IPS-20b (cell line): ENCODE data around the gene IDE.
"Not testable (repeated sequence)": the region's sequence is repeated elsewhere in the genome, so short reads cannot be mapped to it uniquely, and the experiment has no call there.

Experiments used
- H3K27ac ChIP-seq: one replicate; pipeline ENCODE4 v1.5.1; 2013; ENCODE audit warnings: low read length
- H3K27me3 ChIP-seq: 2 replicates; pipeline ENCODE4 v1.6.1; 2013; ENCODE audit warnings: mild to moderate bottlenecking, low read length, inconsistent platforms; ENCODE audit not compliant: insufficient read depth
- H3K36me3 ChIP-seq: 2 replicates; pipeline ENCODE4 v1.6.1; 2013; ENCODE audit warnings: low read depth, mild to moderate bottlenecking, inconsistent platforms, low read length, moderate library complexity; ENCODE audit not compliant: insufficient read depth
- H3K4me1 ChIP-seq: 2 replicates; pipeline ENCODE4 v1.6.1; 2013; ENCODE audit warnings: mild to moderate bottlenecking, control low read depth, inconsistent platforms, low read length, moderate library complexity; ENCODE audit not compliant: insufficient read depth
- H3K4me3 ChIP-seq: 2 replicates; pipeline ENCODE4 v1.5.1; 2013; ENCODE audit warnings: mild to moderate bottlenecking, low read length, inconsistent platforms
- H3K9ac ChIP-seq: 2 replicates; pipeline ENCODE4 v1.6.1; 2013; ENCODE audit warnings: low read depth, mild to moderate bottlenecking, inconsistent platforms, low read length, moderate library complexity
- H3K9me3 ChIP-seq: 2 replicates; pipeline ENCODE4 v1.6.1; 2013; ENCODE audit warnings: mild to moderate bottlenecking, low read depth, low read length, inconsistent platforms; ENCODE audit not compliant: insufficient read depth

The IDE gene

DNA sequence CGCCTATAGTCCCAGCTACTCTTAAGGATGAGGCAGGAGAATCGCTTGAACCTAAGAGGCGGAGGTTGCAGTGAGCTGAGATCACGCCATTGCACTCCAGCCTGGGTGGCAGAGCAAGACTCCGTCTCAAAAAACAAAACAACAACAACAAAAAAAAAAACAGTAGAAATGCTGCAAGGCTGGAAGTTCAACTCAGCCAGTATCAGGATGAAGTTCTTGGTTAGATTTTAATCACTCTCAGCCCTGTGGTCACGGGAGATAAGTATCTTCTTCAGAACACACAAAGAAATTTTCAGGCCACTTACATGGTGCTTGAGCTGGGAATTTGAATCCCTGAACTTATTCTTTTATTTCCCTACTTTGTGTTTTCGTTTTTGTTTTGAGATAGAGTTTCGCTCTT is 162.5 kb downstream of the IDE start:
- Histone ChIP-seq H3K27ac (no peak overlapping the region), H3K9me3 (peaks cover 6% of the 10 kb centered on the region; the same call in 1 of the 2 replicates), H3K27me3 (no peaks in the 10 kb centered on the region), H3K4me3 (no peak overlapping the region), H3K9ac (no peak overlapping the region), H3K4me1 (no peaks in the 10 kb centered on the region), H3K36me3 (no peaks in the 10 kb centered on the region)

- H3K9me3 ChIP-seq = no peaks in the 10 kb centered on the region
- no peak overlapping the region for H3K9ac ChIP-seq
- no peaks in the 10 kb centered on the region for H3K36me3 ChIP-seq
- H3K27me3 ChIP-seq = no peaks in the 10 kb centered on the region
- H3K27ac ChIP-seq = no peak overlapping the region
- no peak overlapping the region for H3K4me3 ChIP-seq
- H3K4me1 ChIP-seq = no peaks in the 10 kb centered on the region
Observed at GRCh38 chr10:92410501-92410900, 163.4 kb downstream of the IDE start.

- Histone ChIP-seq H3K9ac (no peak overlapping the region), H3K27ac (no peak overlapping the region)
Observed at GRCh38 chr10:92408017-92408361, 165.9 kb downstream of the IDE start.

GRCh38 chr10:92407305-92408016 is 166.4 kb downstream of the IDE start:
- Histone ChIP-seq H3K9me3 (no peaks in the 10 kb centered on the region), H3K4me1 (peaks cover 3% of the 10 kb centered on the region; the same call in 1 of the 2 replicates), H3K27ac (no peak overlapping the region), H3K9ac (no peak overlapping the region), H3K4me3 (no peak overlapping the region), H3K27me3 (no peaks in the 10 kb centered on the region), H3K36me3 (no peaks in the 10 kb centered on the region)

More at GRCh38 chr10:92408017-92408361, 165.9 kb downstream of the IDE start:
- no peak overlapping the region for H3K4me3 ChIP-seq
- H3K4me1 ChIP-seq = peaks cover 3% of the 10 kb centered on the region; the same call in 1 of the 2 replicates
- H3K27me3 ChIP-seq = no peaks in the 10 kb centered on the region
- no peaks in the 10 kb centered on the region for H3K9me3 ChIP-seq
- no peaks in the 10 kb centered on the region for H3K36me3 ChIP-seq

DNA sequence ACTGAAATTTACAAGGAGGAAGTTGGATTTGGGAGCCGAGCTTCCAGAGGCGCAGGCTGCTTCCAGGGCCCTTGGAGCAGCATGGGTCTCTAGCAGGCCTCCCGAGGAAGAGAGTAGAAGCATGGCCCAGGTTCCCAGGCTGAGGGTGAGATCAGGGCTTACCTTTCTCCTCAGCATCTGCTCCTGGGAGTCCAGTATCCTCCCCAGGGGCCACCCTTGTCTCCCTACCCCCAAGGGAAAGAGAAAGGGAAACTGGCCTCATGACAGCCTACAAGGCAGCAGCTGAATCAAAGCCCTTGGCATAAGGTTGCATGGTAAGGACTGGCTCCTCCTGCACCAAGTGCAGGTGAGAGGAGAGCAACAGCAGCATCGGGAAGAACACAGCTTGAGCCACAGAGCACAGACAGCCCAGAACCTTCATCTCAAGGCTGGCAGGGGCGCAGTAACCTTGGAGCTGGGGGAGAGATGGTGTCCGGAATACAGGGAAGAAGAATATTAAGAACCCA is 168.4 kb downstream of the IDE start:
- Histone ChIP-seq H3K4me3 (no peak overlapping the region), H3K36me3 (no peaks in the 10 kb centered on the region), H3K27me3 (no peaks in the 10 kb centered on the region), H3K4me1 (peaks cover 3% of the 10 kb centered on the region; the same call in 1 of the 2 replicates), H3K9ac (no peak overlapping the region; the same call in 1 of the 2 replicates), H3K27ac (no peak overlapping the region), H3K9me3 (no peaks in the 10 kb centered on the region)

DNA sequence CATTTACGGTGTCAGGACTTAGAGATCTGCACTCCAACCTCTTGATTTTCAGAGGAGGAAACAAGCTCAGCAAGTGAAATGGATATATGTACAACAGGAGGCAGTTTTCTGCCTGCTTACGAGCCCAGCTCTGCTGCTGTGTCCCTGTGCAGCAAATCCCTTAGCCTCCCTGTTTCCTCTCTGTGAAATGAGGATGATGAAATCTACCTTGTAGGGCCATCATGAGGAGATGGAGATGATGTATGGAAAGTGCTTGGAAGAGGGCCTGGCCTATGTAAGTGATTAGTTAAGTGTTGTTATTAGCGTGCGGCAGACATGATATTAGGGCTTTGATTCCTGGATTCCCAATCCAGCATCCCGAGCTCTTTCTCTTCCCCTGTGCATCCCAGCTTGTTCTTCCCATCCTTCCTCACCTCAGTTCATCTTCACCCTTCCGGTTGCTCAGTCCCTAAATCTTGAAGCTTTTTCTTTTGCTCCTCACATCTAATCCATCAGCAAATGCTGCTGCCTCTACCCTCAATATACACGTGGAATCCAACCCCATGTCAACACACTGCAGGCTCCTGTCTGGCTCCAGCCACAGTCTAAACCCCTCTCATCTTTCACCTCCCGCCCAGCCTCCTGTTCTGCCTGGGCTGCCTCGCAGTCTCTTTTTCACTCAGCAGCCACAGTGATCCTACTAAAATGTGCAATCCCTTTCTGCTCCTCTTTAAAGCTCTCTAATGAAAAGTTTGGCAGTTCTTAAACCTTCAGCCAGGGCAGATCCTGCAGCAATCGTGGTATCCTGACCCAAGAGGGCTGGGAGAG is 169.1 kb downstream of the IDE start:
- Histone ChIP-seq H3K9me3 (no peaks in the 10 kb centered on the region), H3K36me3 (no peaks in the 10 kb centered on the region), H3K4me3 (no peak overlapping the region), H3K27ac (no peak overlapping the region), H3K27me3 (no peaks in the 10 kb centered on the region), H3K9ac (no peak overlapping the region; the same call in 1 of the 2 replicates), H3K4me1 (peaks cover 3% of the 10 kb centered on the region; the same call in 1 of the 2 replicates)

DNA sequence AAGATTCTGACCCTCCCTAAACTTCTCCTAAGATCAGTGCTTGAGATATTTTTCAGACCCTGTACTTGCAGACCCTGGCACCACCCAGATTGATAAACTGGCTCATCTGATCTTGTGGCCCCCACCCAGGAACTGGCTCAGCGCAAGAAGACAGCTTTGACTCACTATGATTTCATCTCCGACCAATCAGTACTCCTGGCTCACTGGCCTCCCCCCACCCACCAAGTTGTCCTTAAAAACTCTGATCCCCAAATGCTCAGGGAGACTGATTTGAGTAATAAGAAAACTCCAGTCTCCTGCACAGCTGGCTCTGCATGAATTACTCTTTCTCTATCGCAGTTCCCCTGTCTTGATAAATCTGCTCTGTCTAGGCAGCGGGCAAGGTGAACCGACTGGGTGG is 171.7 kb downstream of the IDE start:
- not testable (repeated sequence) for H3K9me3 ChIP-seq, H3K4me1 ChIP-seq, H3K27ac ChIP-seq, H3K27me3 ChIP-seq, H3K4me3 ChIP-seq, H3K9ac ChIP-seq, H3K36me3 ChIP-seq
